Ecto neural progenitor cell (in vitro differentiated cells): Measurements from ENCODE around the gene EGFL6.
"Not testable (repeated sequence)": the region's sequence is repeated elsewhere in the genome, so short reads cannot be mapped to it uniquely, and the experiment has no call there.

ENCODE experiments used
- DNase-seq: peaks from one replicate; pipeline ENCODE4 v3.0.0-alpha.2; 2018; ENCODE audit warnings: low spot score

EGFL6 gene

DNA sequence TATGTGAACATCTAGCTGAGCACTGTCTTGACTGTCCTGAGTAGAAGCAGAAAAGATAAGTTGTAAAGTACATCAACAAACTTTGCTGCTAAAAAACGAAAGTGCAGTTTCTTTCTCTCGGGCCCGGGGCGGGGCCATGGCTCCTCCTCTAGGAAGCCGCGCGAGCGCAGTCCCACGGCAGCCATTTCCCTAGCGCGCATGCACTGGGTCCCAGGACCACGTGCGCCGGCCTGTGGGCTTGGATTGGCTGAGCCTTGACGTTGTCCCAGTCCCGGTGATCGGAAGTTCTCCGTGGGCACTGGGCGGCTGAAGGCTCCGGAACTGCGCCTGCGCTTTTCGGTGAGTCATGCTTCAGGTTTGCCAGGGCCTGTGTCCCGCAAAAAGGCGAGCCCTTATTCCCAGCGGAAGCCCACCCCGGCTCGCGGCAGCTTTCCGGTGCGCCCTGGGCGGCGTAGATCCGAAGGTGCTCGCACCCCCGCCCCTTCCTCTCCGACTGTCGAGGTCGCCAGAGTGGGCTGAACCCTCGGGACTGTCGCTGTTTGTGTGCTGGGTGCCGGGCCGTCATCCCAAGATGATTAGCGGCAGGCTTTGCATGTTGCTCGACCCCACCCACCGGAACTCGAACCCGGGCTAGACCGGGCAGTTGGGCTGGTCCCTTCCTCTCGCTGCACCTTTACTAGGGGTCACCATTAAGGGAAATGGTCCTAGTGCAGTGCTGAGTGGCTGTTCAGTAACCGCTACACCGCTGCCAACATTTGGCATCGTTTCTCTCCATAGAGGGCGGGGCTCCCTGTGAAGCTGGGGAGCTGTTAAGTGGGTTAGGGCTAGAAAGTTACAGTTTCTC is 83.7 kb downstream of the EGFL6 start, which contains the start of gene TCEANC:
Gene TCEANC, plus strand, starts transcription at position 292 of the 844 bp plus-strand sequence. CDS start 9,368 bp downstream, outside the sequence.
- DNase-seq: peak; percentile 93

DNA sequence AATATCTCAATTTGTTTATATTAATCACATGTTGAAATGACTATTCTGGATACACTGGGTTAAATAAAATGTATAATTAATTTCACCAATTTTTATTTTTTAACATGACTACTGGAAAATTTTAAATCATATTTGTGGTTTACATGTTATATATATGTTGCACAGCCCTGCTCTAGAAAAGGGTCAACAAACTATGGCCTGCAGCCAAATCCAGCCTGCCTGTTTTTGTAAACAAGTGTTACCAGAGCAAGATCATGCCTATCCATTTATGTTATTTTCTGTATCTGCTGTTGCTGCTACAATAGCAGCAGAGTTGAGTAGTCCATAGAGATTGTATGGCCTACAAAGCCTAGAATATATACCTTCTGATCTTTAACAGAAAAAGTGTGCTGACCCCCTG is 84.7 kb downstream of the EGFL6 start:
- DNase-seq: no peak

DNA sequence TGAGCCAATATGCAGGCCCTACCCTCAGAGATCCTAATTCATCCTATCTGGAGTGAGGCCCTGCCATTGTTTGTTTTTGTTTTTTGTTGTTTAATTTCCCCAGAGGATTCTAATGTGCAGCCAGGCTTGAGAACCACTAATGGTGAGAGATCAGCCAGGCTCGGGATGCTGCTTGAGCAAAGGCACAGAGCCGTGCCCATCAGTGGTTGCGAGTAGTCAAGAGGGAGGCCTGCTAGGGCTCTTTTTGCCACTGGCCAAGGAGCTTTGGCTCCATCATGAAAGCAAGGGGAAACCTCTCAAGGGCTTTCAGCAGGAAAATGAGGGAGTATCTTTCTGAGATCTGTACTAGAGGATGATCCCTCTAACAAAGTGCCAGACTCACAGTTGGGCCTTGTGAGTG is 86.3 kb downstream of the EGFL6 start:
- no peak for DNase-seq

DNA sequence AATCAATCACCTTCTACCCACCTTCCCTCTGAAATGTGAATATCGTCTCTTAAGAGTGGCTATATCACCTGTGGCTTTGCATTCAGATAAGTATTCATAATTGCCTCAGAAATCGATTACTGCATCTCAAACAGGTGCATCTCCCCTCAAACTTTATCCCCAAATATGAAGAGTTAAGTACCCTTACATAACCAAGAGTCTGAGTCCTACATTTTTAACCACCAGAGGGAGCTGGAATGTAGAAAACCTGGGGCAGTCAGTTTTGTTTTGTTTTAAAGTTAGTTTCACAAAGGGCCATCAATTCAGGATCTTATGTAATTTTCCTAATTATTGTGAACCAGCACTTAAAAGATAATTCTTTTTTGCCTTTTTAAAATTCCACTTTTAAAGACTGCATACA is 89.2 kb downstream of the EGFL6 start:
- DNase-seq: no peak

DNA sequence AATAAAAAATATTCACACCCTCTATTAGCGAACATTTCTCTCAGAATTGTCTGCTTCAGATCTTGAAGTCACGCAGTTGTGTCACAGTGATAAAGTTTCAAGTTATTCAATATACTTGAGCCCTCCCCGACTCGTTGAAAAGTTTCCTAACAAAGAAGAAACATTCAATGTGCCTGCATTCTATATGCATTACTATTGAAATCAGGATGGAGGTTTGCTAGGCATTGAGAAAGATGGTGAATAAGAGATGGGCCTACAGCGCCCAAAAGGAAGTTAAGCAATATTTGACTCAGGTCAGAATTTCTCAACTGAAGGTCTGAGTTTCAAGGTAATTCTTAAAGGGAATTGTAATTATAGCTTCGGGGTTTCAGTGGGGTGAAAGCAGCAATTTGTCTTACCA is 89.7 kb downstream of the EGFL6 start:
- DNase-seq: no peak

DNA sequence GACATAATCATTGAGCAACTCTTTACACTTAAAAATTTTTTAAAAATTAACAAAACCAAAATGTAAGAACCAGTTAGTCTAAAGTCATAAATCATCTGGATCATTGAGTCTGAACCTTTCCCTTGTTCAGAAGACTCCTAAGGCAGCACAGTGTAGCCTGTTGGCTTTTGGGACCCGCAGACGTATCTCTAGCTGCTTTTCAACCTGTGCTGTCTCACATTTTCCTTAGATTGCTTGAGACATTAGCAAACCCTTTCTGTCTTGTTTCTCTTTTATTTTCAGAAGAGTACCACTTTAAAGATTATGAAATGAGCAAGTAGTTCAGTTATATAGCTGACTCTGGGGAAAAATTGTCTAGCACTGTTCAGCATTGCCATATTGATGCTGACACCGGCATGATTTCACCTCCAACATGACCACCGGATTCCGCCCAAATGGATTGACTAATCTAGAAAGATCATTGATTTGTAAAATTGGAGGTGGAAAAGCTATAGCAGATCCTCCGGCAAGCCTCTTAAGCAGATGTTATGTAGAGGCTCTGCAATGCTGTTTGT is 92.4 kb downstream of the EGFL6 start:
- DNase-seq: no peak

DNA sequence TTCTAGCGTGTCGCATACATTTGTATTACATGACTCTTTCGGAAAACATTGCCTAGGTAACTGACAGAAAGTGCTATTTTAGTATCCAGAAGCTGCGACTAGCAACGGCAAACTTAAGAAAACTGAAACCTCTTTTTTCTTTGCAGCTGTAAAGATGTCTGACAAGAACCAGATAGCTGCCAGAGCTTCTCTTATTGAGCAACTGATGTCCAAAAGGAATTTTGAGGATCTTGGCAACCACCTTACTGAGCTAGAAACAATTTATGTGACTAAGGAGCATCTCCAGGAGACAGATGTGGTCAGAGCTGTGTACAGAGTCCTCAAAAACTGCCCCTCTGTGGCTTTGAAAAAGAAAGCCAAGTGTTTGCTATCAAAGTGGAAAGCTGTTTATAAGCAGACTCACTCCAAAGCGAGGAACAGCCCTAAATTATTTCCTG is 93.0 kb downstream of the EGFL6 start:
- no peak for DNase-seq

DNA sequence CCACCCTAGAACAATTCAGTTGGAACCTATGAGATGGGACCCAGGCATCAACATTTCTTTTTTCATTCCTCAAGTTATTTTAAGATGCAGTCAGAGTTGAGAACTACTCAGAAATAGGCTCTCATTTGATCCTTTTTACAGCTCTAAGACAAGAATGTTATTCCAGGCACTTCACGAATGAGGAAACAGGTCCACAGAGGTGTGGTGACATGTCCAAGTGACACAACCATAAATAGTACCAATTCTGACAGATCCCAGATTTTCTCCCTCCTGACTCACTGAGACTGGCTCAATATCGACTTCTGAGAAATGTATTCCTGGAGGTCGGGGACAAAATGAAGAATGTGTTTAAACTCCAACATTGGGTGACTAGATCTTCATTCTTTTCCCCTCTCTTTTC is 94.6 kb downstream of the EGFL6 start:
- no peak for DNase-seq

DNA sequence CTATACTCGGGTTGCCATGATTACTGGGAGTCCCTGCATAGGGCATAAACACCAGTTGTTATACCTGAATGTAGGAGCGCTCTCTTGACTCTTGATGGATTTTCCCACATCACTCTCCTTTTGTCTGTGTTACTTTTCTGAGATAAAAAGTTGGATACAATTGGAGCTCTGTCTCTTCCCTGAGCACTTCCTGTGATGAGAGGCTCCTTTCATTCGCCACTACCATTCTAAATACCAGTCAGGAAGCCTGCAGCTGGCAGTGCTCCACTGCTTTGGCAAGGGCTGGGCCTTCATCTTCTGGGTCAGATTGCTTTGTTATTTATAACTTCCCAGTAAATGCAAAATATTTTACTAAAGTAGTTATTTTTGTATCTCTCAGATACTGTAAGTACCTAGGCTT is 97.4 kb downstream of the EGFL6 start:
- no peak for DNase-seq

DNA sequence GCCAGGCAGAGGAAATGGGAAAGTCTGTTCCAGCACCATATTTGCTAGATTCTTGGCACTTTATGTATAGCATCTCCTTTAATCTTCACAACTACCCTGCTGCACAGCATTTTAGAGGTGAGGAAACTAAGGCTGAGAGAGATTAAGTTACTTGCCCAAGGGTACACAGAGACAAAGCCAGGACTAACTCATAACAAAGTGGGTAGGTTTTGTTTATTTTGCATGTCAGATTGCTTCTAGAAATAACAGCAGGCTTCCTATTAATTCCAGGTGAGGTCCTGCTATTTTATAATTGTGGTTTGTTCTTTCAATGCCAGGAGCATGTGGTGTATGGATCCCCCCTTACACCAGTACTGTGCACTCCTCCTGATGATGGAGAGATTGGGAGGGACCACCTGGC is 98.5 kb downstream of the EGFL6 start:
- no peak for DNase-seq

DNA sequence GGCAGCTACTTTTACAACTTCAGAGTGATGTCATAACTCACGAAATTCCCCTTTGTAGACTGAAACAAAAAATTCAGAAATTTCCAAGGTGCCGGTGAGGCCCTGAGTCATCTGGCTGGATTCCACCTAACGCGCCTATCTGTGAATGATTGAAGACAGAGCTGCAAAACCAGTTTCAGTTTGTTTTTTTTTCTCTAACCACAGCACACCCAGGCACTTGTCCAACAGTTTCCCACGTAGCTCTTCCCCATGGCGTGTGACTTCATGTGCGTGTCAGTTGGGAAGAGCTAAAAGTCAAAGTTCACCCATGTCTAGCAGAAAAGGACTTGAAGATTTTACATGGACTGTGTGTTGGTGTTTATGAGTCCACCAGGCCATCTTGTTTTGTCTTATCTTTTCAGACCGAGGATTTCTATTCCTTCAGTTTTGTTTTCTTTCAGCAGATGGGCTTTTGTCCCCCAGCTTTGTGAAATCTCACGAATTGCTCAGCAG is 99.9 kb downstream of the EGFL6 start:
- DNase-seq: no peak

DNA sequence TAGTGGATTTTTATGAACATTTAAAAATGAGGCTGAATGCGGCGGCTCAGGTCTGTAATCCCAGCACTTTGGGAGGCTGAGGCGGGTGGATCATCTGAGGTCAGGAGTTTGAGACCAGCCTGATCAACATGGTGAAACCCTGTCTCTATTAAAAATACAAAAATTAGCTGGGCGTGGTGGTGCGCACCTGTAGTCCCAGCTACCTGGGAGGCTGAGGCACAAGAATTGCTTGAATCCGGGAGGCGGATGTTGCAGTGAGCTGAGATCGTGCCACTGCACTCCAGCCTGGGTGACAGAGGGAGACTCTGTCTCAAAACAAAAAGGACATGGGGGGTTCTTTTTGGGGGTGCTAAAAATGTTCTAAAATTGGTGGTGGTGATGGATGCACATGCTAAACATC is 100.4 kb downstream of the EGFL6 start:
- DNase-seq: not testable (repeated sequence)

DNA sequence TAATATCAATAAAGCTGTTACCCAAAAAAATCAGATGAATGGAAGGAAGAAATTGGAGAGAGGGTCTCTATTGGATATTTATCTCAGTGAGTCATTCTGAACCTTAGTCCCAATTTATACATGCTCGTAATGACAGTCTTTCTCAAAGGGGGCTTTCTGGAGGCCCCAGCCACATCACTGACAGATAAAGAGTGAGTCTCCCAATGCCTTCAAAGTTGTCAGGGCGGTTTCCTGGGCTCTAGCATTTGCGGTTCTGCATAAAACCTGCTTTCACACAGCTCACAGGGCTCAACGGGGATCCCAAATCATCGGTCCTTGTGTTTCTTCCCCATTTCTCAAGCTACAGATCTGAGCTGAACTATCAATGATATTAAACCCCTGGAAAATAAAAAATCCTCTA is 100.8 kb downstream of the EGFL6 start:
- DNase-seq: no peak

DNA sequence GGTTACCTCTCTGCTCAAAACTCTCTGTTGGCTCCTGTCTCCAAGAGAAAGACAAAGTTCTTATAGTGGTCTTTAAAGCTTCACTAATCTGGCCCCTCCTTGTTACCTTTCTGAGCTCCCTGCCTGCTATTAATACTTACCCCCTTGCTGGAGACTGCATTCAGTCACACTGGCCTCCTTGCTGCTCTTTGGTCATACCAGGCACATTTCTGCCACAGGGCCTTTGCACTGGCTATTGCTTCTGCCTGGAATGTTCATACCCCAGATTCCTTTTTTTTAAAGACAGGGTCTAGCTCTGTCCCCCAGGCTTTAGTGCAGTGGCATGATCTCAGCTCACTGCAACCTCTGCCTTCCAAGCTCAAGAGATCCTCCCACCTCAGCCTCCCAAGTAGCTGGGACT is 103.6 kb downstream of the EGFL6 start:
- DNase-seq: no peak

DNA sequence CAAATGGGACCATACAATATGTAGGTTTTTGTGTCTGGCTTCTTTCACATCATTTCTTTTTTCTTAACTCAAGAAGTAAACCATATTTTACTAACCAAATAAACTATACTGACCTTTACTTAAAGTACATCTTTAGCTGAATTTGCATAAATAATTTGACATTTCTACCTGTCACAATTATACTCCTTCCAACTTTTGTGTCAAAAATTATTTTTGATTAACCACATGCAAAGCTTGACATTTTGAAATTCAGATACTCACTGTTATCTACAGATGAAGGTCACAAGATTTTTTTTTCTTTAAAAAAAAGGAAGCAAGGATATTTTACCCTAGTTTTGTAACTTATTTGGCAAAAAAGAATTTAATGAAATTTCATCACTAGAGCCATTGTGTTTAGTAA is 107.5 kb downstream of the EGFL6 start:
- no peak for DNase-seq

DNA sequence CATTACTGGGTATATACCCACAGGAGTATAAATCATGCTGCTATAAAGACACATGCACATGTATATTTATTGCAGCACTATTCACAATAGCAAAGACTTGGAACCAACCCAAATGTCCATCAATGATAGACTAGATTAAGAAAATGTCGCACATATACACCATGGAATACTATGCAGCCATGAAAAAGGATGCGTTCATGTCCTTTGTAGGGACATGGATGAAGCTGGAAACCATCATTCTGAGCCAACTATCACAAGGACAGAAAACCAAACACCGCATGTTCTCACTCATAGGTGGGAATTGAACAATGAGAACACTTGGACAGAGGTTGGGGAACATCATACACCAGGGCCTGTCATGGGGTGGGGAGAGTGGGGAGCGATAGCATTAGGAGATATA is 110.3 kb downstream of the EGFL6 start:
- DNase-seq: not testable (repeated sequence)

DNA sequence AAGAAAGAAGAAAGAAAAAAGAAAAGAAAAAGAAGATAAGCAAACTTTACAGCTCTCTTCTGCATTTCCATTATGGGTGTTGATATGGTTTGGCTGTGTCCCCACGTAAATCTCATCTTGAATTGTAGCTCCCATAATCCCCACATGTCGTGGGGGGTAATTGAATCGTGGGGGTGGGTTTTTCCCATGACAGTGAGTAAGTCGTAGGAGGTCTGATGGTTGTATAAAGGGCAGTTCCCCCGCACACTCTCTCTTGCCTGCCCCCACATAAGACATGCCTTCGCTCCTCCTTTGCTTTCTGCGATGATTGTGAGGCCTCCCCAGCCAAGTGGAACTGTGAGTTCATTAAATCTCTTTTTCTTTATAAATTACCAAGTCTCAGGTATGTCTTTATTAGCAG is 112.2 kb downstream of the EGFL6 start:
- no peak for DNase-seq
